SKM-1 (cell line): ENCODE data around the gene PTPN22.

ENCODE experiments used
- DNase-seq: peaks from one replicate; lab custom pipeline; 2025; ENCODE audit not compliant: unreplicated experiment; lab: John Stamatoyannopoulos, UW

The PTPN22 gene

GRCh38 chr1:113765306-113766230, 105.9 kb downstream of the PTPN22 start:
- DNase-seq = no peak
